K562 (cell line): ENCODE results near the gene PRR16. TPM values are rescaled to one million over a fixed set of nuclear protein-coding genes. Genes with fewer than 3 reads are reported as not detected.

ENCODE experiments used
- ATF7 ChIP-seq: fragments of 450-650 bp; IDR thresholded peaks from 2 replicates; pipeline ENCODE4 v1.7.1; 2014; ENCODE audit warnings: mild to moderate bottlenecking, moderate library complexity
- BACH1 ChIP-seq: fragments of 200-800 bp; sonication (Bioruptor generic); IDR thresholded peaks from 2 replicates; pipeline ENCODE4 v1.6.1; 2016; ENCODE audit warnings: missing genetic modification characterization, missing compliant biosample characterization
- CAMTA2 ChIP-seq: fragments of 250-450 bp; sonication (Bioruptor Pico); conservative IDR thresholded peaks from 2 replicates; pipeline ENCODE4 v1.5.1; 2022
- ILF3 ChIP-seq: fragments of 450-650 bp; IDR thresholded peaks from 2 replicates; pipeline ENCODE4 v1.6.1; 2018; ENCODE audit warnings: antibody characterized with exemption, mild to moderate bottlenecking, moderate library complexity, borderline replicate concordance
- JUNB ChIP-seq: fragments of 450-650 bp; formaldehyde crosslinking; conservative IDR thresholded peaks from 2 replicates; pipeline ENCODE4 v1.4.0; 2020; ENCODE audit warnings: mild to moderate bottlenecking
- NFIC ChIP-seq: fragments of 450-650 bp; IDR thresholded peaks from 2 replicates; pipeline ENCODE4 v1.6.1; 2017; ENCODE audit warnings: mild to moderate bottlenecking, inconsistent platforms
- ZNF707 ChIP-seq: fragments of 250-450 bp; sonication (Bioruptor Pico); conservative IDR thresholded peaks from 2 replicates; pipeline ENCODE4 v1.8.0; 2022; ENCODE audit warnings: inconsistent platforms, mild to moderate bottlenecking, moderate library complexity
- polyA plus RNA-seq, 8 experiments: library from polyadenylated mRNA; depleted of rRNA in 4 of 8; stranded (reverse) in 5 of 8; unstranded in 3 of 8; fragments of >200 nt; fragmentation: Nextera tagmentation in 2 of 8; fragmentation: Illumina TruSeq in 1 of 8; extraction: Ambion mirVana in 2 of 8; extraction: Trizol in 1 of 8; gene quantifications; 2 replicates each; pipeline versions ENCODE4 v1.2.1 to v1.2.3, GENCODE V29; 2011 to 2014; ENCODE audit warnings: inconsistent platforms in 1 of 8, missing spikeins in 1 of 8
- total RNA-seq, 7 experiments: library from RNA; depleted of rRNA in 6 of 7; stranded (reverse); fragments of >200 nt in 6 of 7; fragmentation: Illumina TruSeq in 2 of 7; extraction: Trizol in 2 of 7; gene quantifications; 2 replicates each; pipeline versions ENCODE4 v1.2.1 to v1.2.3, GENCODE V29; 2011 to 2021; ENCODE audit warnings: low replicate concordance in 1 of 7
- TF ChIP-seq, protein P1 (sequence below): fragments of 250-450 bp; sonication (Bioruptor Pico); IDR thresholded peaks from 2 replicates; pipeline ENCODE4 v1.8.0; 2021; ENCODE audit warnings: moderate library complexity, mild to moderate bottlenecking, inconsistent platforms
- TF ChIP-seq, protein P2 (sequence below): fragments of 450-650 bp; formaldehyde crosslinking; IDR thresholded peaks from 2 replicates; pipeline ENCODE4 v1.4.0; 2020; ENCODE audit warnings: mild to moderate bottlenecking, mixed read lengths
- TF ChIP-seq, protein P3 (sequence below), 2 experiments: fragments of 450-650 bp; formaldehyde crosslinking in 1 of 2; IDR thresholded peaks; 2 replicates each; pipeline versions ENCODE4 v1.4.0 to v1.6.1; 2014 to 2020; ENCODE audit warnings: mild to moderate bottlenecking in 2 of 2, borderline replicate concordance in 1 of 2, low read depth in 1 of 2
- TF ChIP-seq, protein P4 (sequence below): sonication (generic); formaldehyde crosslinking; IDR thresholded peaks from 2 replicates; pipeline ENCODE4 v1.4.0; 2020; ENCODE audit warnings: mild to moderate bottlenecking, missing genetic modification reagents
- TF ChIP-seq, protein P5 (sequence below): sonication (generic); formaldehyde crosslinking; IDR thresholded peaks from 2 replicates; pipeline ENCODE4 v1.9.0; 2022; ENCODE audit warnings: mild to moderate bottlenecking, missing genetic modification reagents

PRR16 gene
- total and polyA plus RNA-seq, 9 of the 15 experiments (the other 6 are each of a cell fraction or from before 2014, with no cell fraction given) = 0.61 to 10.1 (median 3.3) TPM

DNA sequence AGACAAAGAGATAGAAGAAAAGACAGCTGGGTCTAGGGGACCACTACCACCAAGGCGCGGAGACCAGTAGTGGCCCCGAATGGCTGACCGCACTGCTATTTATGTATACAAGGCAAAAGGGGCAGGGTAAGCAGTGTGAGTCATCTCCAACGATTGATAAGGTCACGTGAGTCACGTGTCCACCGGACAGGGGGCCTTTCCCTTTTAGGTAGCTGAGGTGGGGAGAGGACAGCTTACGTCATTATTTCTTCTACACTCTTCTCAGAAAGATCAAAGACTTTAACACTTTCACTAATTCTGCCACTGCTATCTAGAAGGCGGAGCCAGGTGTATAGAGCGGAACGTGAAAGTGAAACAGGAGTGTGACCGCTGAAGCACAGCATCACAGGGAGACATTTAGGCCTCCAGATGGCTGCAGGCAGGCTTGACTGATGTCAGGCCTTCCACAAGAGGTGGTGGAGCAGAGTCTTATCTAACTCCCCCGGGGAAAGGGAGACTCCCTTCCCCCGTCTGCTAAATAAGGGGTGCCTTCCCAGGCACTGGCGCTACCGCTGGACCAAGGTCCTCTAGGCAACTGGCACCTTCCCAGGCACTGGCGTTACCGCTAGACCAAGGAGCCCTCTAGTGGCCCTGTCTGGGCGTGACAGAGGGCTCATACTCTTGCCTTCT is 6.1 kb upstream of the PRR16 start (continued):
- no peak for TF ChIP-seq CAMTA2 (CRISPR knock-in tag)
- TF ChIP-seq, protein P1, sequence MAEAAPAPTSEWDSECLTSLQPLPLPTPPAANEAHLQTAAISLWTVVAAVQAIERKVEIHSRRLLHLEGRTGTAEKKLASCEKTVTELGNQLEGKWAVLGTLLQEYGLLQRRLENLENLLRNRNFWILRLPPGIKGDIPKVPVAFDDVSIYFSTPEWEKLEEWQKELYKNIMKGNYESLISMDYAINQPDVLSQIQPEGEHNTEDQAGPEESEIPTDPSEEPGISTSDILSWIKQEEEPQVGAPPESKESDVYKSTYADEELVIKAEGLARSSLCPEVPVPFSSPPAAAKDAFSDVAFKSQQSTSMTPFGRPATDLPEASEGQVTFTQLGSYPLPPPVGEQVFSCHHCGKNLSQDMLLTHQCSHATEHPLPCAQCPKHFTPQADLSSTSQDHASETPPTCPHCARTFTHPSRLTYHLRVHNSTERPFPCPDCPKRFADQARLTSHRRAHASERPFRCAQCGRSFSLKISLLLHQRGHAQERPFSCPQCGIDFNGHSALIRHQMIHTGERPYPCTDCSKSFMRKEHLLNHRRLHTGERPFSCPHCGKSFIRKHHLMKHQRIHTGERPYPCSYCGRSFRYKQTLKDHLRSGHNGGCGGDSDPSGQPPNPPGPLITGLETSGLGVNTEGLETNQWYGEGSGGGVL (CRISPR knock-in tag) = no peak
- TF ChIP-seq JUNB (CRISPR knock-in tag) = peak; percentile 68; the same call in 1 of the 2 replicates
- TF ChIP-seq, protein P2, sequence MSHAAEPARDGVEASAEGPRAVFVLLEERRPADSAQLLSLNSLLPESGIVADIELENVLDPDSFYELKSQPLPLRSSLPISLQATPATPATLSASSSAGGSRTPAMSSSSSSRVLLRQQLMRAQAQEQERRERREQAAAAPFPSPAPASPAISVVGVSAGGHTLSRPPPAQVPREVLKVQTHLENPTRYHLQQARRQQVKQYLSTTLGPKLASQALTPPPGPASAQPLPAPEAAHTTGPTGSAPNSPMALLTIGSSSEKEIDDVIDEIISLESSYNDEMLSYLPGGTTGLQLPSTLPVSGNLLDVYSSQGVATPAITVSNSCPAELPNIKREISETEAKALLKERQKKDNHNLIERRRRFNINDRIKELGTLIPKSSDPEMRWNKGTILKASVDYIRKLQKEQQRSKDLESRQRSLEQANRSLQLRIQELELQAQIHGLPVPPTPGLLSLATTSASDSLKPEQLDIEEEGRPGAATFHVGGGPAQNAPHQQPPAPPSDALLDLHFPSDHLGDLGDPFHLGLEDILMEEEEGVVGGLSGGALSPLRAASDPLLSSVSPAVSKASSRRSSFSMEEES (CRISPR knock-in tag) = peak; percentile 95
- TF ChIP-seq, protein P3, sequence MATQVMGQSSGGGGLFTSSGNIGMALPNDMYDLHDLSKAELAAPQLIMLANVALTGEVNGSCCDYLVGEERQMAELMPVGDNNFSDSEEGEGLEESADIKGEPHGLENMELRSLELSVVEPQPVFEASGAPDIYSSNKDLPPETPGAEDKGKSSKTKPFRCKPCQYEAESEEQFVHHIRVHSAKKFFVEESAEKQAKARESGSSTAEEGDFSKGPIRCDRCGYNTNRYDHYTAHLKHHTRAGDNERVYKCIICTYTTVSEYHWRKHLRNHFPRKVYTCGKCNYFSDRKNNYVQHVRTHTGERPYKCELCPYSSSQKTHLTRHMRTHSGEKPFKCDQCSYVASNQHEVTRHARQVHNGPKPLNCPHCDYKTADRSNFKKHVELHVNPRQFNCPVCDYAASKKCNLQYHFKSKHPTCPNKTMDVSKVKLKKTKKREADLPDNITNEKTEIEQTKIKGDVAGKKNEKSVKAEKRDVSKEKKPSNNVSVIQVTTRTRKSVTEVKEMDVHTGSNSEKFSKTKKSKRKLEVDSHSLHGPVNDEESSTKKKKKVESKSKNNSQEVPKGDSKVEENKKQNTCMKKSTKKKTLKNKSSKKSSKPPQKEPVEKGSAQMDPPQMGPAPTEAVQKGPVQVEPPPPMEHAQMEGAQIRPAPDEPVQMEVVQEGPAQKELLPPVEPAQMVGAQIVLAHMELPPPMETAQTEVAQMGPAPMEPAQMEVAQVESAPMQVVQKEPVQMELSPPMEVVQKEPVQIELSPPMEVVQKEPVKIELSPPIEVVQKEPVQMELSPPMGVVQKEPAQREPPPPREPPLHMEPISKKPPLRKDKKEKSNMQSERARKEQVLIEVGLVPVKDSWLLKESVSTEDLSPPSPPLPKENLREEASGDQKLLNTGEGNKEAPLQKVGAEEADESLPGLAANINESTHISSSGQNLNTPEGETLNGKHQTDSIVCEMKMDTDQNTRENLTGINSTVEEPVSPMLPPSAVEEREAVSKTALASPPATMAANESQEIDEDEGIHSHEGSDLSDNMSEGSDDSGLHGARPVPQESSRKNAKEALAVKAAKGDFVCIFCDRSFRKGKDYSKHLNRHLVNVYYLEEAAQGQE (IDR thresholded peaks at IDR 0.05; ENCODE audit: borderline replicate concordance) = no peak; the same call in 1 of the 2 replicates
- TF ChIP-seq, protein P3 (CRISPR knock-in tag; IDR thresholded peaks at IDR 0.05; ENCODE audit: low read depth) = no peak
- no peak for TF ChIP-seq ZNF707 (CRISPR knock-in tag)
- peak; percentile 74 for TF ChIP-seq NFIC
- TF ChIP-seq ILF3 = no peak
- peak; percentile 62; the same call in 1 of the 2 replicates for TF ChIP-seq ATF7
- TF ChIP-seq, protein P4, sequence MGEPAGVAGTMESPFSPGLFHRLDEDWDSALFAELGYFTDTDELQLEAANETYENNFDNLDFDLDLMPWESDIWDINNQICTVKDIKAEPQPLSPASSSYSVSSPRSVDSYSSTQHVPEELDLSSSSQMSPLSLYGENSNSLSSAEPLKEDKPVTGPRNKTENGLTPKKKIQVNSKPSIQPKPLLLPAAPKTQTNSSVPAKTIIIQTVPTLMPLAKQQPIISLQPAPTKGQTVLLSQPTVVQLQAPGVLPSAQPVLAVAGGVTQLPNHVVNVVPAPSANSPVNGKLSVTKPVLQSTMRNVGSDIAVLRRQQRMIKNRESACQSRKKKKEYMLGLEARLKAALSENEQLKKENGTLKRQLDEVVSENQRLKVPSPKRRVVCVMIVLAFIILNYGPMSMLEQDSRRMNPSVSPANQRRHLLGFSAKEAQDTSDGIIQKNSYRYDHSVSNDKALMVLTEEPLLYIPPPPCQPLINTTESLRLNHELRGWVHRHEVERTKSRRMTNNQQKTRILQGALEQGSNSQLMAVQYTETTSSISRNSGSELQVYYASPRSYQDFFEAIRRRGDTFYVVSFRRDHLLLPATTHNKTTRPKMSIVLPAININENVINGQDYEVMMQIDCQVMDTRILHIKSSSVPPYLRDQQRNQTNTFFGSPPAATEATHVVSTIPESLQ (CRISPR knock-in tag) = no peak
- TF ChIP-seq, protein P5, sequence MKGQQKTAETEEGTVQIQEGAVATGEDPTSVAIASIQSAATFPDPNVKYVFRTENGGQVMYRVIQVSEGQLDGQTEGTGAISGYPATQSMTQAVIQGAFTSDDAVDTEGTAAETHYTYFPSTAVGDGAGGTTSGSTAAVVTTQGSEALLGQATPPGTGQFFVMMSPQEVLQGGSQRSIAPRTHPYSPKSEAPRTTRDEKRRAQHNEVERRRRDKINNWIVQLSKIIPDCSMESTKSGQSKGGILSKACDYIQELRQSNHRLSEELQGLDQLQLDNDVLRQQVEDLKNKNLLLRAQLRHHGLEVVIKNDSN (CRISPR knock-in tag) = peak; percentile 67
- TF ChIP-seq BACH1 (tag) = no peak
